Trophoblast cell (in vitro differentiated cells and primary cell): Measurements from ENCODE around the gene PDE11A.

Experiments
- DNase-seq, 2 donors: peaks; one replicate each; pipeline ENCODE4 v3.0.0-alpha.2; 2016
- H2AFZ ChIP-seq: 2 replicates; pipeline ENCODE4 v1.6.1; 2013; ENCODE audit warnings: low read length, moderate library complexity, mild to moderate bottlenecking; ENCODE audit not compliant: insufficient read depth, poor library complexity
- H2AK5ac ChIP-seq: 2 replicates; pipeline ENCODE4 v1.6.1; 2013; ENCODE audit warnings: mild to moderate bottlenecking, low read length
- H2BK120ac ChIP-seq: 2 replicates; pipeline ENCODE4 v1.6.1; 2013; ENCODE audit warnings: low read length, mild to moderate bottlenecking, moderate library complexity; ENCODE audit not compliant: insufficient read depth, poor library complexity
- H2BK12ac ChIP-seq: 2 replicates; pipeline ENCODE4 v1.6.1; 2013; ENCODE audit warnings: mild to moderate bottlenecking, low read length, moderate library complexity
- H2BK5ac ChIP-seq: 2 replicates; pipeline ENCODE4 v1.6.1; 2013; ENCODE audit warnings: low read length, low read depth, moderate library complexity, mild to moderate bottlenecking; ENCODE audit not compliant: poor library complexity
- H3K14ac ChIP-seq: 2 replicates; pipeline ENCODE4 v1.6.1; 2013; ENCODE audit warnings: mild to moderate bottlenecking, low read length
- H3K18ac ChIP-seq: 2 replicates; pipeline ENCODE4 v1.6.1; 2013; ENCODE audit warnings: mild to moderate bottlenecking, low read length
- H3K23ac ChIP-seq: 2 replicates; pipeline ENCODE4 v1.6.1; 2013; ENCODE audit warnings: low read length
- H3K27ac ChIP-seq: 2 replicates; pipeline ENCODE4 v1.5.1; 2013; ENCODE audit warnings: low read depth, mild to moderate bottlenecking, inconsistent platforms, low read length, moderate library complexity
- H3K27me3 ChIP-seq: 2 replicates; pipeline ENCODE4 v1.6.1; 2013; ENCODE audit warnings: inconsistent platforms, mild to moderate bottlenecking, low read length, moderate library complexity; ENCODE audit not compliant: insufficient read depth
- H3K36me3 ChIP-seq, 2 experiments: 1 replicate in 1 of 2; 2 replicates in 1 of 2; pipeline ENCODE4 v1.6.1; 2013; ENCODE audit warnings: low read length in 2 of 2, mild to moderate bottlenecking in 2 of 2, moderate library complexity in 1 of 2; ENCODE audit not compliant: insufficient read depth in 2 of 2, control insufficient read depth in 1 of 2
- H3K4ac ChIP-seq: 2 replicates; pipeline ENCODE4 v1.6.1; 2013; ENCODE audit warnings: low read depth, mild to moderate bottlenecking, low read length, moderate library complexity
- H3K4me1 ChIP-seq, 2 experiments: 1 replicate in 1 of 2; 2 replicates in 1 of 2; pipeline ENCODE4 v1.6.1; 2013; ENCODE audit warnings: low read length in 2 of 2, mild to moderate bottlenecking in 2 of 2, moderate library complexity in 1 of 2; ENCODE audit not compliant: insufficient read depth in 2 of 2, control insufficient read depth in 1 of 2
- H3K4me2 ChIP-seq: 2 replicates; pipeline ENCODE4 v1.6.1; 2013; ENCODE audit warnings: inconsistent platforms, mild to moderate bottlenecking, low read length, moderate library complexity
- H3K4me3 ChIP-seq: 2 replicates; pipeline ENCODE4 v1.5.1; 2013; ENCODE audit warnings: mild to moderate bottlenecking, low read depth, low read length, inconsistent platforms
- H3K79me1 ChIP-seq: one replicate; pipeline ENCODE4 v1.6.1; 2013; ENCODE audit warnings: low read length
- H3K79me2 ChIP-seq: 2 replicates; pipeline ENCODE4 v1.6.1; 2013; ENCODE audit warnings: low read length, mild to moderate bottlenecking; ENCODE audit not compliant: control insufficient read depth, insufficient read depth, poor library complexity
- H3K9ac ChIP-seq: 2 replicates; pipeline ENCODE4 v1.6.1; 2013; ENCODE audit warnings: mild to moderate bottlenecking, low read length
- H3K9me3 ChIP-seq: 2 replicates; pipeline ENCODE4 v1.6.1; 2013; ENCODE audit warnings: low read depth, mild to moderate bottlenecking, control low read depth, inconsistent platforms, low read length; ENCODE audit not compliant: insufficient read depth
- H4K12ac ChIP-seq: 2 replicates; pipeline ENCODE4 v1.6.1; 2013; ENCODE audit warnings: low read depth, mild to moderate bottlenecking, low read length, moderate library complexity
- H4K8ac ChIP-seq: 2 replicates; pipeline ENCODE4 v1.6.1; 2013; ENCODE audit warnings: low read depth, mild to moderate bottlenecking, low read length, moderate library complexity
- H4K91ac ChIP-seq: one replicate; pipeline ENCODE4 v1.6.1; 2013; ENCODE audit warnings: low read depth, mild to moderate bottlenecking, low read length, moderate library complexity
- whole genome bisulfite sequencing: extraction: QIAGEN DNeasy Blood & Tissue Kit; methylation state at CpG from one replicate; pipeline ENCODE4 v1.1.7; 2013; ENCODE audit warnings: missing lambda C conversion rate; ENCODE audit not compliant: insufficient read length, insufficient coverage; ENCODE audit errors: extremely low coverage; 5-methylcytosine and 5-hydroxymethylcytosine counted together

The PDE11A gene

DNA sequence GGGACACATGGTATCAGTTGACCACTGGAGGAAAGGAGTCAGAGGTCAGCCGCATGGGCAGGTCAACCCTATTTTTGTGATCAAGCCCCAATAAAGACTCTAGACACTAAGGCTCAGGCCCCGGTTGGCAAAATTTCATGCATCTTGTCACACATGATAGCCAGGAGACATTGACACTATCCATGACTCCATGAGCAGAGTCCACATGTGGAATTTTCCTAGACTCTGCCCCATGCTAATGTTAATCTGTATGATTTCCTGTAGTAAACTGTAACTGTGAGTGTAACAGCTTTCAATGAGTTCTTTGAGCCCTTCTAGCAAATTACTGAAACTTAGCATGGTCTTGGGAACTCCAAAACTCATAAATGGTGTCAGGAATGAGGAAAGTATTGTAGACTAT lies 192.3 kb downstream of the PDE11A start:
- Histone ChIP-seq H2AFZ (no peak overlapping the region), H3K4ac (no peak overlapping the region), H3K79me2 (no peaks in the 10 kb centered on the region), H3K27me3 (no peaks in the 10 kb centered on the region), H3K23ac (no peak overlapping the region), H3K27ac (no peak overlapping the region), H3K9ac (no peak overlapping the region), H2BK120ac (no peak overlapping the region), H3K4me3 (no peak overlapping the region), H3K4me2 (no peak overlapping the region), H4K91ac (no peak overlapping the region), H4K8ac (no peak overlapping the region), H3K18ac (no peak overlapping the region), H3K9me3 (no peaks in the 10 kb centered on the region), H3K79me1 (no peaks in the 10 kb centered on the region), H3K14ac (no peak overlapping the region), H2AK5ac (no peak overlapping the region), H3K4me1 (no peaks in the 10 kb centered on the region), H2BK12ac (no peak overlapping the region), H4K12ac (no peak overlapping the region), H2BK5ac (no peak overlapping the region), H3K36me3 (no peaks in the 10 kb centered on the region)
- DNase-seq, result no peak
- WGBS, result no CpG with 5 or more reads among the region's 2 CpGs

DNA sequence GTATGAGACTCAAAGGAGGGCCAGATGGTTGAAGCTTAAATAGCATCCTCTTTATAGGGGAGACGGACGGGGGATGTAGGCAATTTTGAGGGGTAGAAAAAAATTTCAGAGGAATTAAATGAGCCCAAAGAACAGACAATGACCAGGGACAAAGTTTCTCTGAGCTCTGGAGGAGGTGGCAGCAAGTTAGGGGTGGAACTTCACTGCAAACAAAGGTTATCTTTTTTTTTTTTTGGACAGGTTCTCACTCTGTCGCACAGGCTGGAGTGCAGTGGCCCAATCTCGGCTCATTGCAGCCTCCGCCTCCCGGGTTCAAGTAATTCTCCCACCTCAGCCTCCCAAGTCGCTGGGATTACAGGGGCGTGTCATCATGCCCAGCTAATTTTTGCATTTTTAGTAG lies 195.6 kb downstream of the PDE11A start:
- Histone ChIP-seq H3K79me2 (no peaks in the 10 kb centered on the region), H3K9ac (no peak overlapping the region), H3K79me1 (no peaks in the 10 kb centered on the region), H3K4me3 (no peak overlapping the region), H3K4me2 (no peak overlapping the region), H3K23ac (no peak overlapping the region), H3K4ac (no peak overlapping the region), H4K91ac (no peak overlapping the region), H3K14ac (no peak overlapping the region), H3K27me3 (no peaks in the 10 kb centered on the region), H2BK5ac (no peak overlapping the region), H4K12ac (no peak overlapping the region), H3K27ac (no peak overlapping the region), H2AK5ac (no peak overlapping the region), H3K36me3 (no peaks in the 10 kb centered on the region), H2BK120ac (no peak overlapping the region), H3K18ac (no peak overlapping the region), H3K9me3 (no peaks in the 10 kb centered on the region), H2BK12ac (no peak overlapping the region), H3K4me1 (no peaks in the 10 kb centered on the region), H2AFZ (no peak overlapping the region), H4K8ac (no peak overlapping the region)
- no CpG with 5 or more reads among the region's 8 CpGs for WGBS
- DNase-seq, result no peak

DNA sequence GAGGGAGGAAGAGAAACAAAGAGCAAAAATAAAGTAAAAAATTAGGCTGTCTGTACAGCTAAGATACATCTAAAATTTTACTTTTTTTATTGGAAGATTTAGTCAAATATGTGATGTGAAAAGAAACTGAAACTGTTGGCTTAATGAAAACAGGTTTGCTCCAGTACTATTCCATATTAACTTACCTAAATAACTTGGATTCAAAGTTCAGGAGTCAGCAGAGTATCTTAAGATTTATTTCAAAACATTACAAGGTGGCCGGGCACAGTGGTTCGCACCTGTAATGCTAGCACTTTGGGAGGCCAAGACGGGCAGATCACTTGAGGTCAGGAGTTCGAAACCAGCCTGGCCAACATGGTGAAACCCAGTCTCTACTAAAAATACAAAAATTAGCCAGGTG lies 197.9 kb downstream of the PDE11A start:
- Histone ChIP-seq H2BK5ac (no peak overlapping the region), H2AFZ (no peak overlapping the region), H3K4me2 (no peak overlapping the region), H3K79me2 (no peaks in the 10 kb centered on the region), H3K9ac (no peak overlapping the region), H3K4me1 (no peaks in the 10 kb centered on the region), H3K79me1 (no peaks in the 10 kb centered on the region), H3K18ac (no peak overlapping the region), H2BK120ac (no peak overlapping the region), H4K12ac (no peak overlapping the region), H2AK5ac (no peak overlapping the region), H3K14ac (no peak overlapping the region), H4K91ac (no peak overlapping the region), H3K9me3 (no peaks in the 10 kb centered on the region), H3K36me3 (no peaks in the 10 kb centered on the region), H3K23ac (no peak overlapping the region), H3K27ac (no peak overlapping the region), H3K4ac (no peak overlapping the region), H4K8ac (no peak overlapping the region), H3K4me3 (no peak overlapping the region), H2BK12ac (no peak overlapping the region), H3K27me3 (no peaks in the 10 kb centered on the region)
- WGBS, result no CpG with 5 or more reads among the region's 4 CpGs
- DNase-seq, result no peak

DNA sequence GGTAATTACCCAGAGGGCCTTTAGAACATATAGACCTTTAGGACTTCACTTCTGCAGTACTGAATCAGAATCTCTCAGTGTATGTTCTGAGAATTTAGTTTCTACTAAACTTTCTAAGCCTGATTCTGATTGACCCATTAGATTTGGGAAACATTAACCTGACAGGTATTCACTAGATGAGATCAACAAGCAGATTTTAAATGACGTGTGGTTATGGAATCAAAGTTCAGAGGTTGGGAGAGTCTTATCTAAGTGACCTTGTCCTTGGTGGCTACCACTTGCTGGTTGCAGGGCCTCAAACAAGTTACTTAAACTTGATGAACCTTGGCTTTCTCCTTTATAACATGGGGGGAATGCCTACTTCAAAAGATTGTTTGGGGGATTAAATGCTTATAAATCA lies 198.7 kb downstream of the PDE11A start:
- Histone ChIP-seq H4K8ac (no peak overlapping the region), H2BK5ac (no peak overlapping the region), H3K18ac (no peak overlapping the region), H3K27ac (no peak overlapping the region), H2BK12ac (no peak overlapping the region), H3K4me1 (no peaks in the 10 kb centered on the region), H2BK120ac (no peak overlapping the region), H3K79me2 (no peaks in the 10 kb centered on the region), H3K4me3 (no peak overlapping the region), H2AK5ac (no peak overlapping the region), H3K36me3 (no peaks in the 10 kb centered on the region), H3K27me3 (no peaks in the 10 kb centered on the region), H4K12ac (no peak overlapping the region), H3K23ac (no peak overlapping the region), H3K4me2 (no peak overlapping the region), H3K4ac (no peak overlapping the region), H2AFZ (no peak overlapping the region), H3K9me3 (no peaks in the 10 kb centered on the region), H3K14ac (no peak overlapping the region), H3K79me1 (no peaks in the 10 kb centered on the region), H4K91ac (no peak overlapping the region), H3K9ac (no peak overlapping the region)
- WGBS, result no CpG with 5 or more reads among the region's 1 CpG
- no peak for DNase-seq

DNA sequence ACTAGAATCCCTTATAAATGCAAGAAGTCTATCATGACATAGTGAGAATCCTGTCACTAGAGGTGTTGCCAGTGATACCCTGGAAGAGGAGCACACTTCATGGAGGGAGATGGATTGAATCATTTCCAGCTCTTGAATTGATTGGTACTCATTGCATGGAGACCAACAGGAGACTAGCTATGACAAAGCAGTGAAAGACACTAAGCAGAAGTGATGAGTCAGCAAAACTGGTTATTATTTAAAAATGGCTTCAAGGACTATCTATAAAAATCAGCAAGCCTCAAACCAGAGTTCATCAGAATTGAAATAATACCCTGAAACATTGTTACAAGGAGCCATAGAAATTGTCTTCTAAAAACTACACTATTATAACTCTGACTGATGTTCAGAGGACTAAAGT lies 200.3 kb downstream of the PDE11A start:
- H3K36me3 ChIP-seq, result no peaks in the 10 kb centered on the region
- no peak overlapping the region for H3K18ac ChIP-seq
- H4K8ac ChIP-seq, result no peak overlapping the region
- H3K4ac ChIP-seq, result no peak overlapping the region
- no peak overlapping the region for H3K23ac ChIP-seq
- no peak overlapping the region for H2BK120ac ChIP-seq
- no peak overlapping the region for H3K4me3 ChIP-seq
- H2AFZ ChIP-seq, result no peak overlapping the region
- no peaks in the 10 kb centered on the region for H3K27me3 ChIP-seq
- no peak overlapping the region for H3K14ac ChIP-seq
- no peak overlapping the region for H2BK12ac ChIP-seq
- H3K9me3 ChIP-seq, result no peaks in the 10 kb centered on the region
- no peak overlapping the region for H3K27ac ChIP-seq
- no peaks in the 10 kb centered on the region for H3K79me1 ChIP-seq
- no peak overlapping the region for H4K91ac ChIP-seq
- no peak overlapping the region for H2AK5ac ChIP-seq
- H3K9ac ChIP-seq, result no peak overlapping the region
- no peak overlapping the region for H3K4me2 ChIP-seq
- no peaks in the 10 kb centered on the region for H3K4me1 ChIP-seq
- DNase-seq, result no peak
- no peak overlapping the region for H4K12ac ChIP-seq
- no peak overlapping the region for H2BK5ac ChIP-seq
- no peaks in the 10 kb centered on the region for H3K79me2 ChIP-seq
